ENCODE results near the gene TLCD5.

- TF ChIP-seq POLR2A (IDR thresholded peaks at IDR 0.05) (no peak), CTCF (IDR thresholded peaks at IDR 0.05) (no peak)
Observed at GRCh38 chr11:120293038-120293800, 31.9 kb upstream of the TLCD5 start.

Data from uterus (tissue), 2 donors.